Measurements from ENCODE around the gene VPS13D.
"Not testable (repeated sequence)": the region's sequence is repeated elsewhere in the genome, so short reads cannot be mapped to it uniquely, and the experiment has no call there.

- TF ChIP-seq CTCF (IDR thresholded peaks at IDR 0.05); POLR2A (IDR thresholded peaks at IDR 0.05); POLR2AphosphoS5 (IDR thresholded peaks at IDR 0.05; ENCODE audit: insufficient read depth in 1 of 2, low read depth in 1 of 2): not testable (repeated sequence)
These were observed 7.1 kb upstream of the VPS13D start for GRCh38 chr1:12222700-12223099.

Data from vagina (tissue), 2 donors.